Esophagus squamous epithelium (tissue), 5 donors: ENCODE data around the gene RBM33. TPM values are rescaled to one million over a fixed set of nuclear protein-coding genes. Genes with fewer than 3 reads are reported as not detected.

ENCODE experiments used
- DNase-seq: peaks from one replicate; lab custom pipeline; 2025; lab: John Stamatoyannopoulos, UW
- H3K27ac ChIP-seq, 4 donors: fragments of 200-600 bp; sonication (generic); one replicate each; pipeline ENCODE4 v1.5.1; 2016 to 2019; ENCODE audit warnings: mild to moderate bottlenecking in 1 of 4
- H3K27me3 ChIP-seq, 4 donors: fragments of 200-600 bp; sonication (generic); 1 replicate in 3 of 4; 2 replicates in 1 of 4; pipeline versions ENCODE4 v1.5.1 to v1.6.0; 2017 to 2021; ENCODE audit warnings: antibody characterized with exemption in 1 of 4
- H3K36me3 ChIP-seq, 3 donors: fragments of 200-600 bp; sonication (generic); one replicate each; pipeline ENCODE4 v1.5.1; 2016 to 2019
- H3K4me1 ChIP-seq, 3 donors: fragments of 200-600 bp; sonication (generic); one replicate each; pipeline ENCODE4 v1.5.1; 2017 to 2019
- H3K4me3 ChIP-seq, 4 donors: fragments of 200-600 bp; sonication (generic); 1 replicate in 3 of 4; 2 replicates in 1 of 4; pipeline ENCODE4 v1.5.1; 2016 to 2019; ENCODE audit warnings: mild to moderate bottlenecking in 2 of 4, moderate library complexity in 1 of 4
- H3K9me3 ChIP-seq, 3 donors: fragments of 200-600 bp; sonication (generic); one replicate each; pipeline ENCODE4 v1.5.1; 2016 to 2019
- CTCF ChIP-seq, 6 experiments: fragments of 450-650 bp in 4 of 6; fragments of 200-600 bp in 2 of 6; sonication (generic) in 2 of 6; IDR thresholded peaks; one replicate each; pipeline ENCODE4 v1.5.1; 2016 to 2019; ENCODE audit warnings: antibody characterized with exemption in 6 of 6, mild to moderate bottlenecking in 4 of 6, moderate library complexity in 4 of 6
- POLR2A ChIP-seq, 4 donors: fragments of 450-650 bp; IDR thresholded peaks; one replicate each; pipeline ENCODE4 v1.6.1; 2017; ENCODE audit warnings: antibody characterized with exemption in 4 of 4, mild to moderate bottlenecking in 4 of 4, moderate library complexity in 3 of 4
- WGBS, 2 donors: methylation state at CpG; one replicate each; pipeline ENCODE4 v1.1.5; 2018; 5-methylcytosine and 5-hydroxymethylcytosine counted together
- intact Hi-C: fragments of 100-400 bp; cut with DNase I; formaldehyde crosslinking; loops from one replicate; pipeline ENCODE4 v1.15.0; 2022
- total RNA-seq, 4 donors: library from RNA; depleted of rRNA; stranded (reverse); fragments of >200 nt; gene quantifications; one replicate each; pipeline ENCODE4 v1.1.0, GENCODE V29; 2016
- donor health status: DM: yes; HTN: yes; CAD: no.

Gene RBM33
- total RNA-seq, 4 donors from 2014 or later: 20.3 to 45.6 (median 26.9) TPM

GRCh38 chr7:155738104-155738503, 93.6 kb downstream of the RBM33 start:
- H3K36me3 ChIP-seq: peaks cover 0 to 82% (median 21%) of the 10 kb centered on the region in 3 donors
- no peaks in the 10 kb centered on the region for H3K9me3 ChIP-seq
- no peaks in the 10 kb centered on the region for H3K27me3 ChIP-seq
- DNase-seq: no peak
- H3K4me3 ChIP-seq: no peak overlapping the region
- TF ChIP-seq CTCF (IDR thresholded peaks at IDR 0.05) (no peak), POLR2A (IDR thresholded peaks at IDR 0.05) (no peak)
- intact Hi-C loops: loop anchor here (10.0 kb wide), 1 partner anchor 143 kb away; no protein-coding TSS in a partner anchor
- WGBS, 2 donors: 82 to 100% methylated on average over 2 to 10 of the region's 10 CpGs
- peaks cover 0 to 17% (median 2%) of the 10 kb centered on the region in 3 donors for H3K4me1 ChIP-seq
- no peak overlapping the region for H3K27ac ChIP-seq

- no peak for DNase-seq
- peak; percentile 15 to 66 (median 52) for TF ChIP-seq CTCF (IDR thresholded peaks at IDR 0.05)
- TF ChIP-seq POLR2A (IDR thresholded peaks at IDR 0.05): no peak
- intact Hi-C loops: loop anchor here (10.0 kb wide), 1 partner anchor 144 kb away; no protein-coding TSS in a partner anchor
These were observed 94.4 kb downstream of the RBM33 start for GRCh38 chr7:155738652-155739537.

GRCh38 chr7:155739538-155740143, 95.2 kb downstream of the RBM33 start:
- TF ChIP-seq CTCF (IDR thresholded peaks at IDR 0.05) (no peak), POLR2A (IDR thresholded peaks at IDR 0.05) (no peak)
- Histone ChIP-seq H3K9me3 (no peaks in the 10 kb centered on the region), H3K36me3 (peaks cover 0 to 90% (median 25%) of the 10 kb centered on the region in 3 donors), H3K27me3 (no peaks in the 10 kb centered on the region), H3K27ac (no peak overlapping the region), H3K4me1 (peaks cover 0 to 2% (median 0%) of the 10 kb centered on the region in 3 donors), H3K4me3 (no peak overlapping the region)
- no peak for DNase-seq
- WGBS, 2 donors: 90 to 94% methylated on average over 13 to 15 of the region's 19 CpGs
- intact Hi-C loops: loop anchor here (10.0 kb wide), 1 partner anchor 145 kb away; no protein-coding TSS in a partner anchor

More at GRCh38 chr7:155738652-155739537, 94.4 kb downstream of the RBM33 start:
- H3K4me1 ChIP-seq: peaks cover 0 to 9% (median 0%) of the 10 kb centered on the region in 3 donors
- WGBS, 2 donors: 63 to 64% methylated on average over 13 of the region's 13 CpGs
- no peaks in the 10 kb centered on the region for H3K27me3 ChIP-seq
- H3K4me3 ChIP-seq: no peak overlapping the region
- peaks cover 0 to 87% (median 25%) of the 10 kb centered on the region in 3 donors for H3K36me3 ChIP-seq
- no peaks in the 10 kb centered on the region for H3K9me3 ChIP-seq
- no peak overlapping the region for H3K27ac ChIP-seq

GRCh38 chr7:155741082-155741481, 96.6 kb downstream of the RBM33 start:
- H3K4me1 ChIP-seq: no peaks in the 10 kb centered on the region
- 46 to 64% methylated on average over 8 of the region's 8 CpGs for WGBS, 2 donors
- H3K27ac ChIP-seq: no peak overlapping the region
- TF ChIP-seq POLR2A (IDR thresholded peaks at IDR 0.05): no peak
- no peak for TF ChIP-seq CTCF (IDR thresholded peaks at IDR 0.05)
- H3K27me3 ChIP-seq: no peaks in the 10 kb centered on the region
- no peak for DNase-seq
- no peaks in the 10 kb centered on the region for H3K9me3 ChIP-seq
- no peak overlapping the region for H3K4me3 ChIP-seq
- intact Hi-C loops: no loop called here
- H3K36me3 ChIP-seq: peaks cover 6 to 90% (median 38%) of the 10 kb centered on the region in 3 donors
